Peyer's patch (tissue), 4 donors: ENCODE results near the gene LSMEM2. TPM values are rescaled to one million over a fixed set of nuclear protein-coding genes. Genes with fewer than 3 reads are reported as not detected.
A peak's percentile ranks its signal among the peaks of the same experiment; 100 is the strongest.

ENCODE experiments used
- DNase-seq, 3 donors: peaks; one replicate each; pipeline ENCODE4 v3.0.0-alpha.2; 2017 to 2019
- H3K27ac ChIP-seq, 4 donors: fragments of 200-600 bp; sonication (generic); one replicate each; pipeline ENCODE4 v1.5.1; 2016 to 2019
- H3K27me3 ChIP-seq, 2 donors: fragments of 200-600 bp; sonication (generic); one replicate each; pipeline ENCODE4 v1.5.1; 2019
- H3K36me3 ChIP-seq, 3 donors: fragments of 200-600 bp; sonication (generic); one replicate each; pipeline ENCODE4 v1.5.1; 2016 to 2019
- H3K4me1 ChIP-seq, 4 donors: fragments of 200-600 bp; sonication (generic); one replicate each; pipeline ENCODE4 v1.5.1; 2016 to 2019
- H3K4me3 ChIP-seq, 4 donors: fragments of 200-600 bp; sonication (generic); 1 replicate in 3 of 4; 2 replicates in 1 of 4; pipeline ENCODE4 v1.5.1; 2016 to 2019; ENCODE audit warnings: mild to moderate bottlenecking in 1 of 4
- H3K9me3 ChIP-seq, 4 donors: fragments of 200-600 bp; sonication (generic); one replicate each; pipeline ENCODE4 v1.5.1; 2016 to 2019; ENCODE audit warnings: mild to moderate bottlenecking in 1 of 4
- CTCF ChIP-seq, 6 experiments: fragments of 450-650 bp in 4 of 6; fragments of 200-600 bp in 2 of 6; sonication (generic) in 1 of 6; IDR thresholded peaks; one replicate each; pipeline ENCODE4 v1.5.1; 2017 to 2019; ENCODE audit warnings: antibody characterized with exemption in 6 of 6, mild to moderate bottlenecking in 3 of 6, moderate library complexity in 1 of 6
- POLR2A ChIP-seq, 2 donors: fragments of 450-650 bp; IDR thresholded peaks; one replicate each; pipeline ENCODE4 v1.5.1; 2017; ENCODE audit warnings: antibody characterized with exemption in 2 of 2, mild to moderate bottlenecking in 2 of 2, moderate library complexity in 2 of 2
- total RNA-seq, 4 donors: library from RNA; depleted of rRNA; stranded (reverse); fragments of >200 nt; gene quantifications; one replicate each; pipeline ENCODE4 v1.1.0, GENCODE V29; 2016

LSMEM2 gene
- total RNA-seq, 4 donors from 2014 or later: not detected

DNA sequence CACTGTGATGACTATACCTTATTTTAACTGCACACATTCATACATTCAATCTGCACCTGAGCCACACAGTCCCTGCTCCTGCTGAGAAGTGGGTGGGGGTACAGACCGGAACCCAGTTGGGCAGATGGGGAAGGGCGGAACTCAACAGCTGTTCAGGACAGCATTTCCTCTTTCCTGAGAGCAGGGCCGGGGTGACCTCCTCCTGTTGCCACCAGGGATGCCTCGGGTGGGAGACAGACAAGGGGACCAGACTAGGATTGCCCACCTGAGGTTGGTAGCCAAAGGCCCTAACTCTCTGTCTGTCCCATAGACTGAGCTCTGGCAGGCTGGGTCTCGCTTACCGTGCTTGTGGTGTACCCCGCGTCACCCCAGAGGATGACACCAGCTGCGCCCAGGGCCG lies 39.7 kb downstream of the LSMEM2 start:
- TF ChIP-seq CTCF (IDR thresholded peaks at IDR 0.05) (no peak), POLR2A (IDR thresholded peaks at IDR 0.05) (no peak)
- Histone ChIP-seq H3K36me3 (peaks cover 0 to 11% (median 0%) of the 10 kb centered on the region in 3 donors), H3K4me3 (peak overlapping the region in 1 of 4 donors; percentile 77), H3K27me3 (no peaks in the 10 kb centered on the region), H3K9me3 (no peaks in the 10 kb centered on the region), H3K4me1 (peaks cover 7 to 58% (median 22%) of the 10 kb centered on the region in 4 donors), H3K27ac (peak overlapping the region in 1 of 4 donors; percentile 93)
- DNase-seq: peak in 1 of 3 donors; percentile 47

- Histone ChIP-seq H3K4me1 (peaks cover 7 to 60% (median 22%) of the 10 kb centered on the region in 4 donors), H3K27ac (peak overlapping the region in 1 of 4 donors; percentile 93), H3K27me3 (no peaks in the 10 kb centered on the region), H3K4me3 (peak overlapping the region in 1 of 4 donors; percentile 77), H3K36me3 (peaks cover 0 to 11% (median 0%) of the 10 kb centered on the region in 3 donors), H3K9me3 (no peaks in the 10 kb centered on the region)
- DNase-seq: peak in 1 of 3 donors; percentile 41
- TF ChIP-seq CTCF (IDR thresholded peaks at IDR 0.05): no peak
- no peak for TF ChIP-seq POLR2A (IDR thresholded peaks at IDR 0.05)
Measured at GRCh38 chr3:50319181-50319893, 40.5 kb downstream of the LSMEM2 start.

DNA sequence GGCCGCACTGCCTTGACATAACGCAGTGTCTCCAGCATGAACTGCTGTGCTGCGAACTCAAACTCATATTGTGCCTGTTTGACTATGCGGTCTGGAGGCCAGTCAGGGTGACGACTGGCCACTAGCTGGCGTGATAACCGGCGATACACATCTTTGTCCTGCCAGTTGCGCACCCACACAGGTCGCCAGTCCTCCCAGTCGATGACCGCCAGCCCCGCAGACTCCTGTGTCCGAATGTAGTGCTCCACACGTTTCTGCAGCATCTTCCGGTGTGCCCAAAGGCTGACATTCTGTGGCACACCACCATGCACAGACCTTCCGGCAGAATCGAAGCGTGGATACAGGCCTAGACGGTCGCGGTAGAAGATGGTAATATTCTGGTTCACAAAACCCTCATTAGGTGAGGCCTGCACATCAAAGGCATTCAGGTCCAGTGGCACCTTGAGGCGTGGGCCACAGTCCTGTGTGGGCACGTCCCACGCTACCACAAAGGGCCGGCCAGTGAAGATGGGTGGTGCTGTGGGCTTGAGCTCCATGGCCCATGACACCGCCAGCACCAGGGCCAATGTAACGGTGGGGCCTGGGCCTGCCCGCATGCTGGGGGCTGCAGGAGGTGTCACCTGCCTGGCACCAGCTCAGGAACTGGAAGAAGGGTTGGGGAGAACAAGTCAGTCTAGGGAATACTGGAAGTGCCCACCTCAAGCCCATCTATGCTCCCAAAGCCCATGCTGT lies 41.2 kb downstream of the LSMEM2 start:
- Histone ChIP-seq H3K27me3 (no peaks in the 10 kb centered on the region), H3K27ac (peak overlapping the region; percentile 88 to 95 (median 90)), H3K9me3 (no peaks in the 10 kb centered on the region), H3K4me3 (peak overlapping the region; percentile 77 to 98 (median 93)), H3K4me1 (peaks cover 7 to 67% (median 22%) of the 10 kb centered on the region in 4 donors), H3K36me3 (peaks cover 0 to 12% (median 0%) of the 10 kb centered on the region in 3 donors)
- DNase-seq: peak in 1 of 3 donors; percentile 54
- TF ChIP-seq CTCF (IDR thresholded peaks at IDR 0.05) (no peak), POLR2A (IDR thresholded peaks at IDR 0.05) (no peak)

DNA sequence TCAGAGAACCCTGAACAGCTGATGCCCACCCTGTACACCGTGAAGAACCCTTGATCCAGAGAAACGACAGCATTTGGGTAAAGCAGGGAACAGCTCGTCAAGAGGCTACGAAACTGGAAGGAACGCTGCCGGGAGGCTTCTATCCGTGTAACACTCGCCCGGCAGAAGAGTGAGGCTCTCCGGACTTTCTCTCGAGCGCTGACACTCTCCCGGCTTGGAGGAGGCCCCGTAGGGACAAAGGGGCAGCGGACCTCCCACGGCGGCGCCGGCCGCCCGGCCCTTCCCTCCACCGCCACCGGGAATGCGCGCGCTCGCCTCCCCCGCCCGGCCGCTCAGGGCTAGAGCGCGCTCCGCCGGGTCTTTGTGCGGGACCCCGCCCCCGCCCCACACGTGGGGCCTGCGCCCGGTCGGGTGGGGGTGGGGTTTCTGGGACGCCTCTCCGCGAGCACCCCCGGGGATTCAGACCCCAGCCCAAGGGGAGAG lies 42.0 kb downstream of the LSMEM2 start:
- Histone ChIP-seq H3K36me3 (peaks cover 0 to 20% (median 0%) of the 10 kb centered on the region in 3 donors), H3K4me1 (peaks cover 7 to 64% (median 22%) of the 10 kb centered on the region in 4 donors), H3K27me3 (no peaks in the 10 kb centered on the region)

More for the DNA sequence above, 42.0 kb downstream of the LSMEM2 start:
- peak; percentile 78 to 90 (median 90) for DNase-seq
- Histone ChIP-seq H3K4me3 (peak overlapping the region; percentile 77 to 98 (median 93)), H3K9me3 (no peaks in the 10 kb centered on the region), H3K27ac (peak overlapping the region; percentile 88 to 95 (median 90))
- peak; percentile 39 to 61 for TF ChIP-seq POLR2A (IDR thresholded peaks at IDR 0.05)
- TF ChIP-seq CTCF (IDR thresholded peaks at IDR 0.05): no peak
